Endothelial cell of hepatic sinusoid (primary cell): ENCODE measurements around the gene UTP25.
"Not testable (repeated sequence)": the region's sequence is repeated elsewhere in the genome, so short reads cannot be mapped to it uniquely, and the experiment has no call there.

Experiments used
- in situ Hi-C: cut with HindIII; loops from 2 replicates; pipeline ENCODE4 v1.10.0; 2017; ENCODE audit warnings: low sequenced_read_pairs

UTP25 gene

GRCh38 chr1:209827384-209828262, at the start of gene UTP25:
UTP25 (plus strand) TSS chr1:209827972; CDS start chr1:209828064, 92 bp downstream.
- in situ Hi-C loops, result loop anchor here (25.0 kb wide), 1 partner anchor 410 kb away; the partner anchor contains the start of gene SERTAD4

- in situ Hi-C loops, result no loop called here
These were observed 49.7 kb upstream of the UTP25 start for GRCh38 chr1:209778102-209778501.

DNA sequence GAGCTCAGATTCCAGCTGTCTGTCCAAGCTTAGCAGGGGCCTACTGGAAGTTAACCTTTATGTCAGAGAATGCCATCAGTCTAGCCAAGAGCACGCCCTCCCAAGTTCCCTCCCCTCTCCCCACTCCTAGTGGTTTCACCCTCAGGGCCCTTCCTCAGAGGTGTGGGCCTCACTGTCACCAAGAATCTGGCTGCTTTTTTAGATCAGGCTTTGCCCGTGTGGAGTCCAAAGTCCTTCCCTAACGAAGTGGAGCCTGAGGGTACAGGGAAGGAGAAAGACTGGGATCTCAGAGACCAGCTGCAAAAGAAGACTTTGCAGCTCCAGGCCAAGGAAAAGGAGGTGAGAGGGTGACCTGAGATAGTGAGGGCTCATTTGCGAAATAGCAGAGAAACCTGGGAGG, 47.5 kb upstream of the UTP25 start:
- in situ Hi-C loops, result no loop called here

DNA sequence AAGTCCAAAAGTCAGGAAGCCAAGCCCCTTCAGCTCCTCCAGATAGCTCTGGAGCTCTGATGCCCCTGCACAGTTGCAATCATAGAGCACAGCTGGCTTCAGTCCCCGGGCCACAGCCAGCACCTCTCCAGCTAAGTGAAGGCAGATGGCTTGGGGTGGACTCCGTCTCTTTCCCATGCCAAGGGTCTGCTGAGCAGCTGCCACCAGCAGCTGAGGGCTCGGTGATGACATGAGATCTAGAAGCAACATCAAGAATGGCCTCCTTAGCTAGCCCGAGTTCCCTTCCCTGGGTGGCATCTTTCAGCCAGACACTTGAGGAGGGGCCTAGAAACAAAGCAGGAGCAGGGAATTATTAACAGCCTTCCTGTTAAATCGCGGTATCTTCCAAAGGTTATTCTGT, 44.4 kb upstream of the UTP25 start:
- in situ Hi-C loops, result no loop called here

- in situ Hi-C loops, result no loop called here
These were observed 43.3 kb upstream of the UTP25 start, which contains the start of gene C1orf74 for GRCh38 chr1:209784265-209785169. C1orf74 (minus strand) TSS chr1:209784559; CDS start chr1:209783634, 925 bp downstream.

DNA sequence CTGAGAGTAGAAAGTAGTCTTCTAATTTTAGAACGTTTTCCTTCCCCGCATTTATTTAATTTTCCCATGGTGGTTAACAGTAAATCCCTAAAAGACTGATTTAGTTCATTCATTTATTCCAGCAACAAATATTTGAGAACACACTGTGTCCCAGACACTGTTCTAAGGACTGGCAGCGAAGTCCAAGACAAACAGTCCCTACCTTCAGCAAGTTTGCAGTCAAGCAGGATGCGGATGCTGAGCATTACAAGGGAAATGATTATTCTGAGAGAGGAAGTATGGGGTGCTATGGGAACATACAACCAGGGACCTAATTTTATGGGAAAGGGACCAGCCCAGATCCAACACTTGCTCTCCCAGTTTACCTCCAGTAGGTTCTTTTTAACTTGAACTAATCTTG, 42.2 kb upstream of the UTP25 start:
- in situ Hi-C loops, result no loop called here

DNA sequence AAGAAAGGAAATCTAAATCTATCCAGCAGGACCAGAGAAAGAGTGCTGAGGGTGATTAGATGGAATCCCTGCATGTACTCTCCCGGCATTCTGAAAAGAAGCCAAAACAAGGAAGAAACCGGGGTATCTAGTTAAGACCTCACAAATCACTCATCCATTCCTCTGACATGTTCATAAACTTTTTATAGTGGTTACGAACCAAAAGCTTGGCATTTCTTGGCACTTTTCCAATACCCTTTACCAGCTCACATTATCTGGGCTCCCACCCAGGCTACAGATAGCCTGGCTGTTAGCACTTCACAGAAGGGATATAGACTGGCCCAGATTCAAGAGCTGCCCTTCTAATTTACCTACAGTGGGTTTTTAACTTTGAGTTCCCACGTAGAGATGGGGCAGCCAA, 41.6 kb upstream of the UTP25 start:
- in situ Hi-C loops, result no loop called here

DNA sequence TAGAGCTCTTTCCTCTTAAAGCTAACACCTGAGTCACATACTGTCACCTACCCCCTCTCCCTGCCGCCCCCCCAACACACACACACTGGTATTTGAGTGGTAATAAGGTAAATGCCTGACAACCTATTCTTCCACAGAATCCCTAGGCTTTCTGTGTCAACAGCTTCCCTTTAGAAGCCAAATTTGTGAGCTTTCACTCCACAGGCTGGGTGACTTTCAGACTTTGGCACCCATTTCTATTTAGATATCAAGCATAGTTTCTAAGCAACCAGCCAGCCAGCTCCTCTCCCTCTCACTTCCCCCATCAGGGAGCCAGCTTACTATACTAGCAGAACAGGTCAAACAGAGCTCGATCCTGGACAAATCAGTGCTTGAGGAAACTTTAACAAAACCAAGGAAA, 40.2 kb upstream of the UTP25 start:
- in situ Hi-C loops, result no loop called here

- in situ Hi-C loops, result no loop called here
These were observed 38.5 kb upstream of the UTP25 start for GRCh38 chr1:209789245-209789644.

DNA sequence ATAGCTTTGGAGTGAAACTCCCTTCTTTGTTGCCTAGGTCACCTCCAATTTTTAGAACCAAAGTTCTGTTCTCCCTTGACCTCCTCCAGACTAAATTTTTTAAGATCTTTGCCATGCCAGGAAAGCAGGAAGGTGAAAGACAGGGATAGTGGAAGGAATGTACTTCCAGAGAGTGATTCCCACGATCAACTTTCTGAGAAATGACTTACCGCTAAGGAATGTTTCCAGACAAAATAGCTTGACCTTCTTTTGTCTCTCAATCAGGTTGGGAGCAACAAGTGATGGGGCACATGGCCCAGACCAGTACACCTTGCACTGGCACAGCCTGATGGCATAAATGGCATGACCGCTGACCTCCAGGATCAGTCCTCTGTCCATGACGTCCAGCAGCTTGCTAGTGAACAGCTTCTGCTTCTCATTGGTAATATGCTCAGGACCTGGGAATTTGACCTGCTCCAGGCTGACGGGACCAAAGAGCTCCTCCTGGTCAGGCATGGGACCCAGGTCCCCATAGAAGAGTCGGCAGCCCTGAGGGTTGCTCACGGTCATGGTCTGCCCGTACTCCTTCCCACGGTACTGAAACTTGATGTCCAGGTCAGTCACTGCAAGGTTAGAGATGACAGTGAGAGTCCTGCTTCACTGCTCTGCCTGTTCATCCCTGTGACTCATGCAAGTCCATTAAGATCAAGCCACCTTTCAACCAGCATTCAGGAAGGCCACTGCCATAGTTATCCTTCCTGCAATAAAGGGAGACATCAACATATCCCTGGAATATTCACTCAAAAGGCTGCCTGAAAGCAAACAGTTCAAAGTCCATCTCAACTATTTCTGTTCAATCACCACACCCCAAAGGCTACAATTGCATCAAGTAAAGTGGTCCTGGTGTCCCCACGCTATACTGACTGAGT, 37.2 kb upstream of the UTP25 start:
- in situ Hi-C loops, result no loop called here

DNA sequence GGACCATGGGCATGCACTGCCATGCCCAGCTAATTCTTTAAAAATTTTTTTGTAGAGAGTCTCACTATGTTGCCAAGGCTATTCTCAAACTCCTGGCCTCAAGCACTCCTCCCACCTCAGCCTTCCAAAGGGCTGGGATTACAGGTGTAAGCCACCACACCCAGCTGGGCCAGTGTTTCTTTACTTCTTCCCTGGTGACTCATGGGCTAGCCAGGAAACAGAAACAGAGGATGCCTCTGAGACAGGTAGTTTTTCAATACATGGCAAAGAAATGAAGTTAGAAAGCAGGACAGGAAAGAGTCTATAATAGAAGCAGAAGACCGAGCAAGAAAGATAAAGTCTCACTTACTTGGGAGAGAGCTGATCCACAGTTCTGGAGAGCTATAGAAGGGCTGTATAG, 35.9 kb upstream of the UTP25 start:
- in situ Hi-C loops, result no loop called here

DNA sequence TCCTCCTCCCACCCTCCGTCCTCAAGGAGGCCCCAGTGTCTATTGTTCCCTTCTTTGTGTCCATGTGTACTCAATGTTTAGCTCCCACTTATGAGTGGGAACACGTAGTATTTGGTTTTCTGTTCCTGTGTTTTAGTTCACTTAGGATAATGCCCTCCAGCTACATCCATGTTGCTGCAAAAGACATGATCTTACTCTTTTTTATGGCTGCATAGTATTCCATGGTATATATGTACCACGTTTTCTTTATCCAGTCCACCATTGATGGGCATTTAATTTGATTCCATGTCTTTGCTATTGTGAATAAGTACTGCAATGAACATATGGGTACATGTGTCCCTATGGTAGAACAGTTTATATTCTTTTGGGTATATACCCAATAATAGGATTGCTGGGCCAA, 34.1 kb upstream of the UTP25 start:
- in situ Hi-C loops, result not testable (repeated sequence)

DNA sequence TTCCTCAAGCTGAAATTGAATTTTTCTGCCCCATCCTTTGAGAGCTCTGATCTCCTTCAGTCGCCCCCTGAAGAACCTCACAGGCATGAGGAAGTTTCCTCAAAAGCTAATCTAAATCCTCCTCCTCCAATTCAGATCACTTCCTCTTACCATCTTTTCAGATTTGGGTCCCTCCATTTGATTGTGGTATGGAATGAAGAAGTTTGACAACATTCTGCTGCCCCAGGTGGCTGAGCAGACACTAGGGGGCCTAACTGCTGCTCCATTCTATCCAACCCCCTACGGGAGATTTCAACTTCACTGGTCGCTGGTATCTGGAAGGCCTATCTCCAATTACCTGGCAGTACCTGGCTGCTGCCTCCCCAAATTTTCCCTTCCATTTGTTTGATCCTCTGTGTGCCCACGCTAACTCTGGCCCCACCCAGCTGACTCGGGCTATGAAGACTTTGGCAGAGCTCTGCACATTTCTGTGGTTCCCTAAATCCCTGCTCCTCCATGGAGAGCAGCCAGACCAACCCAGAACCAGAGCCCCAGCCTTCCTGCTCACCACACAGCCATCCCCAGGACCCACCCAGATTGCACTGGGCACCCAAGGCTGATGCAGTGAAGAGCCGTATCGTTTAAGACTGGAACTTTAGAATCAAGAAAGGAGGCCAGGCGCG, 29.7 kb upstream of the UTP25 start:
- in situ Hi-C loops, result no loop called here

DNA sequence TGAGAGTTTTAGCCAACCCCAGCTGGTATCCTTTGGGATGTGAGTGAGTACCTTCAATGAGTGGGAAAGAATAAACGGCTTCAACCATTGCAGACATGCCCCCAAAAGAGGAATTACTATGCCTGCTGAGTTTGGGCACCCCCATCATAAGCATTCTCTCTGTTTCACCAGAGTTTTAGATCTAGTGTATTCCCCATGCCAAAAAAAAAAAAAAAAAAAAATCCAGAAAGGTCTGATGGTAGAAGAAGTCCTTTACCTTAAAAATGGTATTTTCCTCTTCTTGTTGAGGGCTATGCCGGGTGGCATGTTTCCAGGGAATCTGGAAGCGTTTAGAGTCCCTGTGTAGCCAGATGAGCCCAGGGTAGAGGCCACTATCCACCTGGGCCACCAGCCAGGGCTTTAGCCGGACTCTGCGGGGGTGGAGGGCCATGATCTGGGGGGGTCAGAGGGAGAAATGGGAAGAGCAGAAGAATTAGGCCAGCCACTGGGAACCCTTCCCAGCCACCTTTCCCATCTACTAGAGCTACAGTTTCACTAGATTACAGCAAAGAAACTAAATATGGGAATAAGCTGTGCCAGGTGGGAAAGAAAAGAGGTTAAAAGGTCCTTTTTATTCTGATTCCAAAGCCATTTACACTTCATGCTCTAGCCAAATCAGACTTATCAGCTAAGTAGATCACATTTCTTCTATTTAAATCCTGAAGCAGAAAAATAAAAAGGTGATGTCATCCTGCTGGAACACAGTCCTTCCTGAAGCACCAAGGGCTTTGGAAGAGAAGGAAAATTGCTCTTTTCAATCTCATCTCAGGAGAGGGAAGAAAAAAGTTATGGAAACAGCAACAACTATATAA, 26.6 kb upstream of the UTP25 start:
- in situ Hi-C loops, result no loop called here

DNA sequence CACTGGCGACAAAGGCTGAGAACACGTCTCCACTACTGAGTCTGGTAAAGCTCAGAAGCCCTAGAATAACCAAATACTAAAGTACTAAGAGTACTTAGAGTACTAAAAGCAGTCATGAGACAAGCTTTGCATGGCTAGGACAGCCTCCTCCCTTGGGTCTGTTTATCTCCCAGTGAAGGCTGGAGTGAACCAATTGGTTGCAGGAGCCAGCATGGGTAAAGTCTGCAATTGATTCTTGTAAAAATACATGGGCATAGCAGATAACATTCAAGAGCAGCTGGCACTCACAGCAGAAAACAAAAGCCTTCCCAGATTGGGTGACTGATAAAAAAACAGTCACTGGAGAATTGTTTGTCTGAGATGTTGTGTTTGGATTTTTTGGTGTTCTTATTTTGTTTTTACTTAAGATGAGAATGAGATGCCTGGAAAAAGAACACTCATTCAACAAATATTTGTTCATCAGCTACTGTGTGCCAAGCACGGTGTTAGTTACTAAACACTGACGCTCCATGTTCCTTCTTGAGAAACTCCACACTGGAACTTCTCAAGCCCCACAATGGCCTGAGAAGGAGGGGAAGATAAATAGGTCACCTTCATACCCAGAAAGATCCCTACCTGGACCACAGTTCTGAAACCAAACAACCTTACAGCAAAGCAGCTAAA, 25.5 kb upstream of the UTP25 start:
- in situ Hi-C loops, result no loop called here

GRCh38 chr1:209802780-209803152, 25.0 kb upstream of the UTP25 start:
- in situ Hi-C loops, result no loop called here

GRCh38 chr1:209803568-209803967, 24.2 kb upstream of the UTP25 start:
- in situ Hi-C loops, result no loop called here

GRCh38 chr1:209805341-209805781, 22.4 kb upstream of the UTP25 start:
- in situ Hi-C loops, result no loop called here
